ENCODE results near the gene ARHGAP35. TPM values are rescaled to one million over a fixed set of nuclear protein-coding genes. Genes with fewer than 3 reads are reported as not detected.
"Not testable (repeated sequence)": the region's sequence is repeated elsewhere in the genome, so short reads cannot be mapped to it uniquely, and the experiment has no call there.

The ARHGAP35 gene
- 10 to 100 TPM; 46.3 to 55.2 (median 48.6) TPM for polyA plus RNA-seq (ENCODE audit: insufficient read length in 4 of 4)

- no peak for DNase-seq (ENCODE audit: low read depth in 4 of 4, low spot score in 2 of 4)
Observed at GRCh38 chr19:46860846-46861690, at the start of gene ARHGAP35. Gene ARHGAP35 (plus strand): TSS chr19:46860997. CDS start chr19:46918676, 57,679 bp downstream.

- DNase-seq (ENCODE audit: low read depth in 4 of 4, low spot score in 2 of 4) = no peak
Observed at GRCh38 chr19:46812977-46813838, 47.6 kb upstream of the ARHGAP35 start.

GRCh38 chr19:46813839-46814358 lies 46.9 kb upstream of the ARHGAP35 start:
- peak in 2 of 4 donors; percentile 50 to 75 for DNase-seq (ENCODE audit: low read depth in 4 of 4, low spot score in 2 of 4)

GRCh38 chr19:46815833-46816627 lies 44.8 kb upstream of the ARHGAP35 start:
- DNase-seq (ENCODE audit: low read depth in 4 of 4, low spot score in 2 of 4) = no peak

- DNase-seq (ENCODE audit: low read depth in 4 of 4, low spot score in 2 of 4) = no peak
Observed at GRCh38 chr19:46818812-46819211, 42.0 kb upstream of the ARHGAP35 start.

GRCh38 chr19:46821512-46822409 lies 39.0 kb upstream of the ARHGAP35 start:
- no peak for DNase-seq (ENCODE audit: low read depth in 4 of 4, low spot score in 2 of 4)

- not testable (repeated sequence) for DNase-seq (ENCODE audit: low read depth in 4 of 4, low spot score in 2 of 4)
Observed at GRCh38 chr19:46822410-46822787, 38.4 kb upstream of the ARHGAP35 start.

- DNase-seq (ENCODE audit: low read depth in 4 of 4, low spot score in 2 of 4) = no peak
Observed at GRCh38 chr19:46823049-46823448, 37.7 kb upstream of the ARHGAP35 start.

- DNase-seq (ENCODE audit: low read depth in 4 of 4, low spot score in 2 of 4) = no peak
Observed at GRCh38 chr19:46824890-46825730, 35.7 kb upstream of the ARHGAP35 start.

- DNase-seq (ENCODE audit: low read depth in 4 of 4, low spot score in 2 of 4) = no peak
Observed at GRCh38 chr19:46825731-46826055, 35.1 kb upstream of the ARHGAP35 start.

- no peak for DNase-seq (ENCODE audit: low read depth in 4 of 4, low spot score in 2 of 4)
Observed at GRCh38 chr19:46828484-46828883, 32.3 kb upstream of the ARHGAP35 start.

- no peak for DNase-seq (ENCODE audit: low read depth in 4 of 4, low spot score in 2 of 4)
Observed at GRCh38 chr19:46830864-46831263, 29.9 kb upstream of the ARHGAP35 start.

GRCh38 chr19:46834121-46834520 lies 26.7 kb upstream of the ARHGAP35 start:
- DNase-seq (ENCODE audit: low read depth in 4 of 4, low spot score in 2 of 4) = no peak

GRCh38 chr19:46834984-46835383 lies 25.8 kb upstream of the ARHGAP35 start:
- DNase-seq (ENCODE audit: low read depth in 4 of 4, low spot score in 2 of 4) = no peak

- no peak for DNase-seq (ENCODE audit: low read depth in 4 of 4, low spot score in 2 of 4)
Observed at GRCh38 chr19:46838160-46838559, 22.6 kb upstream of the ARHGAP35 start.

GRCh38 chr19:46839752-46840497 lies 20.9 kb upstream of the ARHGAP35 start:
- DNase-seq (ENCODE audit: low read depth in 4 of 4, low spot score in 2 of 4) = no peak

- DNase-seq (ENCODE audit: low read depth in 4 of 4, low spot score in 2 of 4) = no peak
Observed at GRCh38 chr19:46840498-46840942, 20.3 kb upstream of the ARHGAP35 start.

Measured in left renal cortex interstitium (tissue), 4 donors.